ENCODE data around the gene PDCD1.

DNA sequence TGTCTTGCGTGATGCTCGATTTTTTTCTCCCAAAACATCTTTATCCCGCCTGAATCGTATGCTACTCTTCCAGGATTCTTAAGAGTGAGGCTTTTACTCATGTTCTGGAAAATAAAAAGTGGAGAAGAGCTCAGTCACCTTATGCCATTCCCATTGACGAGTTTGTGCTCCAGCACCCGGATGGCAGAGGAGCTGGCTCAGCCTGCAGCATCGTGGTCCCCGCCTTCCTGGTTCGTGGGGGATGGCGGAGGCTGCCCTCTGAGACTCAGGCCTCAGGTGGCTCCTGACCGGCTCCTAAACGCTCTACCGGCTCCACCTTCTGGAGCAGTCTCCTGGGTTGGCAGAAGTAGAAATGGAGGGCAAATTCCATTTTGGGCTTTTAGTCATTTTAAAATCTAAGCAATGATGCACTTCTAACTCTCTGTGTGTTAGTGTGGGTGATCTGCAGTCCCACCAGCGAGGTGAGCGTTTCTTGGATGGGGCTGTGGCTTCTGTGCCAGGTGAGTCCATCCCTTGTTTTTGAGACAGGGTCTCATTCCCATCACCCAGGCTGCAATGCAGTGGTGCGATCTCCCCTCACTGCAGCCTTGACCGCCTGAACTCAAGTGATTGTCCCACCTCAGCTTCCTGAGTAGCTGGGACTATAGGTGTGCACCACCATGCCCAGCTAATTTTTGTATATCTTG is 38.7 kb upstream of the PDCD1 start:
- TF ChIP-seq, protein P1, sequence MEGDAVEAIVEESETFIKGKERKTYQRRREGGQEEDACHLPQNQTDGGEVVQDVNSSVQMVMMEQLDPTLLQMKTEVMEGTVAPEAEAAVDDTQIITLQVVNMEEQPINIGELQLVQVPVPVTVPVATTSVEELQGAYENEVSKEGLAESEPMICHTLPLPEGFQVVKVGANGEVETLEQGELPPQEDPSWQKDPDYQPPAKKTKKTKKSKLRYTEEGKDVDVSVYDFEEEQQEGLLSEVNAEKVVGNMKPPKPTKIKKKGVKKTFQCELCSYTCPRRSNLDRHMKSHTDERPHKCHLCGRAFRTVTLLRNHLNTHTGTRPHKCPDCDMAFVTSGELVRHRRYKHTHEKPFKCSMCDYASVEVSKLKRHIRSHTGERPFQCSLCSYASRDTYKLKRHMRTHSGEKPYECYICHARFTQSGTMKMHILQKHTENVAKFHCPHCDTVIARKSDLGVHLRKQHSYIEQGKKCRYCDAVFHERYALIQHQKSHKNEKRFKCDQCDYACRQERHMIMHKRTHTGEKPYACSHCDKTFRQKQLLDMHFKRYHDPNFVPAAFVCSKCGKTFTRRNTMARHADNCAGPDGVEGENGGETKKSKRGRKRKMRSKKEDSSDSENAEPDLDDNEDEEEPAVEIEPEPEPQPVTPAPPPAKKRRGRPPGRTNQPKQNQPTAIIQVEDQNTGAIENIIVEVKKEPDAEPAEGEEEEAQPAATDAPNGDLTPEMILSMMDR (IDR thresholded peaks at IDR 0.05; ENCODE audit: insufficient read depth, low read length) = no peak
- TF ChIP-seq POLR2AphosphoS5 (IDR thresholded peaks at IDR 0.05; ENCODE audit: low read depth) (no peak), GABPA (IDR thresholded peaks at IDR 0.05; ENCODE audit: low read depth) (no peak)

Measured in HL-60 (cell line).